Measurements from ENCODE around the gene ZYG11A.
"Not testable (repeated sequence)": the region's sequence is repeated elsewhere in the genome, so short reads cannot be mapped to it uniquely, and the experiment has no call there.

ZYG11A gene

GRCh38 chr1:52842643-52843310, at the start of gene ZYG11A:
Gene ZYG11A (plus strand): TSS chr1:52842760. CDS start chr1:52842884, 124 bp downstream.
- H3K4me3 ChIP-seq (ENCODE audit: low read length) = peak within 1 kb of the TSS; percentile 70
- peak; percentile 90 for DNase-seq (ENCODE audit: low read depth)
- TF ChIP-seq CTCF (IDR thresholded peaks at IDR 0.05; ENCODE audit: insufficient read depth, low read depth, low read length, missing control alignments) = peak; percentile 12

GRCh38 chr1:52793717-52794116, 48.8 kb upstream of the ZYG11A start:
- not testable (repeated sequence) for DNase-seq (ENCODE audit: low read depth)

GRCh38 chr1:52795464-52795863, 47.1 kb upstream of the ZYG11A start:
- DNase-seq (ENCODE audit: low read depth) = no peak
- H3K4me3 ChIP-seq (ENCODE audit: low read length) = no peak overlapping the region
- no peak for TF ChIP-seq CTCF (IDR thresholded peaks at IDR 0.05; ENCODE audit: insufficient read depth, low read depth, low read length, missing control alignments)

More at GRCh38 chr1:52793717-52794116, 48.8 kb upstream of the ZYG11A start:
- H3K4me3 ChIP-seq (ENCODE audit: low read length) = not testable (repeated sequence)

- H3K4me3 ChIP-seq (ENCODE audit: low read length) = no peak overlapping the region
These were observed 44.2 kb upstream of the ZYG11A start for GRCh38 chr1:52798331-52798730.

DNA sequence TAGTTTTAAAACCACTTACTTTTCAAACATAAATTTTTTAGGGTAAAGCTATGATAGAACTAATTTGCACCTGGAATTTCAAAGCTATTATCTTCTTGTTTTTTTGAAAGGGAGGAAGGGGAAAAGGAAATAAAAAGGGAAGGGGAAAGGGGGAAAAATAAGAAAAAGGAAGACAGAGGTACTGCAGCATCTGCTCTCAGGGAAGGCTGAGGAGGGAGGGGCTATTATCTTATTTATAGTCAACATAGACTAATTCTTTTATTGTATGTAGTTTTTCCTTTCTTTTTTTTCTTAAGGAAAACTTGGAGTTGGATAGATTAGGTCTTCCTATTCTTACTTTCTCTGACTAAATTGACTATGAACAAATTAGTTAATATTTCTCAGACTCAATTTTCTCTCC, 41.5 kb upstream of the ZYG11A start:
- no peak overlapping the region for H3K4me3 ChIP-seq (ENCODE audit: low read length)
- no peak for TF ChIP-seq CTCF (IDR thresholded peaks at IDR 0.05; ENCODE audit: insufficient read depth, low read depth, low read length, missing control alignments)
- DNase-seq (ENCODE audit: low read depth) = no peak

More at GRCh38 chr1:52798331-52798730, 44.2 kb upstream of the ZYG11A start:
- DNase-seq (ENCODE audit: low read depth) = no peak
- TF ChIP-seq CTCF (IDR thresholded peaks at IDR 0.05; ENCODE audit: insufficient read depth, low read depth, low read length, missing control alignments) = no peak

GRCh38 chr1:52804083-52804482, 38.5 kb upstream of the ZYG11A start:
- H3K4me3 ChIP-seq (ENCODE audit: low read length); DNase-seq (ENCODE audit: low read depth): not testable (repeated sequence)

DNA sequence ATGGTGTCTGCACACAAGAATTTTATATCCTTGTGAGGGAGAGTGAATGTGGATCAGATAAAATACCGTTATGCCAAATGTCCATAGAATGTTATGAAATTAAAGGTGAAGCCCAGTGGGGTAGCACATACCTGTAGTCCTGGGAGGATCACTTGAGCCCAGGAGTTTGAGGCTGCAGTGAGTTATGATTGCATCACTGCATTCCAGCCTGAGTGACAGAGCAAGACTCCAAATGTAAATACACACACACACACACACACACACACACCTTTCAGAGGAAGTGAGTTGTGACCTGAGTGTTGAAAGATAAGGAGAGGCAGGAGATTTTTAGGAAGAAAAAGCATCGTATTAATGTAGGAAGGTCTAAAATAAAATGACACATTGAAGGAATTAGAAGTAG, 28.1 kb upstream of the ZYG11A start:
- TF ChIP-seq CTCF (IDR thresholded peaks at IDR 0.05; ENCODE audit: insufficient read depth, low read depth, low read length, missing control alignments) = no peak
- DNase-seq (ENCODE audit: low read depth) = peak; percentile 86
- H3K4me3 ChIP-seq (ENCODE audit: low read length) = no peak overlapping the region

- not testable (repeated sequence) for H3K4me3 ChIP-seq (ENCODE audit: low read length); DNase-seq (ENCODE audit: low read depth)
These were observed 21.7 kb upstream of the ZYG11A start for GRCh38 chr1:52820830-52821229.
